Right lobe of liver (tissue), 6 donors: ENCODE results near the gene CARMIL1. TPM values are rescaled to one million over a fixed set of nuclear protein-coding genes. Genes with fewer than 3 reads are reported as not detected.

Experiments used
- ATAC-seq, 4 donors: fragments of 200-7000 bp; cut with Tn5 transposase; one replicate each; pipeline ENCODE4 v1.9.1; 2020; ENCODE audit warnings: mild to moderate bottlenecking in 4 of 4, moderate library complexity in 4 of 4
- DNase-seq, 3 donors: peaks; one replicate each; pipeline ENCODE4 v3.0.0-alpha.2; 2020
- H3K27ac ChIP-seq, 3 donors: fragments of 200-600 bp; one replicate each; pipeline ENCODE4 v1.8.0; 2022
- H3K27me3 ChIP-seq, 2 donors: fragments of 200-600 bp; one replicate each; pipeline ENCODE4 v1.8.0; 2022
- H3K36me3 ChIP-seq, 4 donors: fragments of 200-600 bp; sonication (generic) in 1 of 4; one replicate each; pipeline versions ENCODE4 v1.5.1 to v1.8.0; 2017 to 2022; ENCODE audit warnings: control low read depth in 1 of 4
- H3K4me1 ChIP-seq, 4 donors: fragments of 200-600 bp; sonication (generic) in 1 of 4; one replicate each; pipeline versions ENCODE4 v1.5.1 to v1.8.0; 2017 to 2022; ENCODE audit warnings: control low read depth in 1 of 4
- H3K4me3 ChIP-seq, 3 donors: fragments of 200-600 bp; one replicate each; pipeline ENCODE4 v1.8.0; 2022
- H3K9me3 ChIP-seq, 4 donors: fragments of 200-600 bp; sonication (generic) in 1 of 4; one replicate each; pipeline versions ENCODE4 v1.5.1 to v1.8.0; 2017 to 2022; ENCODE audit warnings: control low read depth in 1 of 4
- CTCF ChIP-seq, 4 donors: fragments of 200-600 bp in 3 of 4; fragments of 450-650 bp in 1 of 4; IDR thresholded peaks; one replicate each; pipeline versions ENCODE4 v1.5.1 to v1.8.0; 2016 to 2022; ENCODE audit warnings: antibody characterized with exemption in 4 of 4, mild to moderate bottlenecking in 2 of 4
- POLR2A ChIP-seq: fragments of 450-650 bp; IDR thresholded peaks from one replicate; pipeline ENCODE4 v1.6.1; 2017; ENCODE audit warnings: antibody characterized with exemption, mild to moderate bottlenecking
- WGBS: methylation state at CpG from one replicate; pipeline ENCODE4 v1.1.6; 2018; ENCODE audit warnings: low coverage, low lambda C conversion rate; ENCODE audit not compliant: insufficient coverage; ENCODE audit errors: missing lambda C conversion rate; 5-methylcytosine and 5-hydroxymethylcytosine counted together
- intact Hi-C, 2 donors: fragments of 100-400 bp; cut with DNase I; formaldehyde crosslinking; loops; one replicate each; pipeline versions ENCODE4 v1.11.2 to v1.14.1; 2022
- total RNA-seq, 6 experiments: library from RNA; depleted of rRNA in 2 of 6; stranded (reverse); fragments of >200 nt in 2 of 6; fragmentation: NEBNext Ultra II Directional in 3 of 6; extraction: Animal tissue kit (Norgen Biotek cat#: 25700) in 3 of 6; gene quantifications; one replicate each; pipeline versions ENCODE4 v1.1.0 to v1.2.4, GENCODE V29; 2016 to 2023
- donor health status: DM: no; HTN: yes; CAD: no.
- donor health status: DM: no; HTN: no; CAD: no.
- donor health status: DM: no; HTN: no; CAD: no.
- donor health status: DM: no; HTN: yes; CAD: no.
- donor health status: DM: no; HTN: yes; CAD: no.

CARMIL1 gene
- total RNA-seq, 6 experiments from 2014 or later, result 3.3 to 8.6 (median 4.6) TPM

GRCh38 chr6:25424303-25424702 is 145.1 kb downstream of the CARMIL1 start:
- H3K27me3 ChIP-seq, result no peaks in the 10 kb centered on the region

GRCh38 chr6:25427549-25427948 is 148.4 kb downstream of the CARMIL1 start:
- intact Hi-C loops, result no loop called here
- Histone ChIP-seq H3K36me3 (no peaks in the 10 kb centered on the region), H3K4me1 (no peaks in the 10 kb centered on the region), H3K27me3 (no peaks in the 10 kb centered on the region), H3K27ac (no peak overlapping the region), H3K4me3 (no peak overlapping the region), H3K9me3 (no peaks in the 10 kb centered on the region)
- DNase-seq, result no peak
- TF ChIP-seq POLR2A (no peak), CTCF (IDR thresholded peaks at IDR 0.05) (no peak)
- ATAC-seq, result no peak
- 77% methylated on average over 2 of the region's 2 CpGs for WGBS

More at GRCh38 chr6:25424303-25424702, 145.1 kb downstream of the CARMIL1 start:
- no peak overlapping the region for H3K27ac ChIP-seq
- no peaks in the 10 kb centered on the region for H3K36me3 ChIP-seq
- ATAC-seq (no peak), DNase-seq (no peak)
- WGBS, result 100% methylated on average over 1 of the region's 1 CpG
- no peaks in the 10 kb centered on the region for H3K4me1 ChIP-seq
- intact Hi-C loops, result no loop called here
- H3K9me3 ChIP-seq, result no peaks in the 10 kb centered on the region
- H3K4me3 ChIP-seq, result no peak overlapping the region
- no peak for TF ChIP-seq CTCF (IDR thresholded peaks at IDR 0.05)
- TF ChIP-seq POLR2A, result no peak

GRCh38 chr6:25428758-25429317 is 149.7 kb downstream of the CARMIL1 start:
- Histone ChIP-seq H3K9me3 (no peaks in the 10 kb centered on the region), H3K27ac (no peak overlapping the region), H3K36me3 (no peaks in the 10 kb centered on the region), H3K4me1 (no peaks in the 10 kb centered on the region), H3K4me3 (no peak overlapping the region), H3K27me3 (no peaks in the 10 kb centered on the region)
- intact Hi-C loops, result no loop called here
- DNase-seq, result no peak
- TF ChIP-seq CTCF (IDR thresholded peaks at IDR 0.05), result no peak
- no peak for TF ChIP-seq POLR2A
- no peak for ATAC-seq
- 93% methylated on average over 1 of the region's 1 CpG for WGBS

- WGBS, result 82% methylated on average over 7 of the region's 7 CpGs
- Histone ChIP-seq H3K4me1 (no peaks in the 10 kb centered on the region), H3K4me3 (no peak overlapping the region), H3K27ac (no peak overlapping the region), H3K27me3 (no peaks in the 10 kb centered on the region), H3K9me3 (no peaks in the 10 kb centered on the region), H3K36me3 (no peaks in the 10 kb centered on the region)
- DNase-seq (no peak), ATAC-seq (no peak)
- intact Hi-C loops, result no loop called here
- no peak for TF ChIP-seq POLR2A
- TF ChIP-seq CTCF (IDR thresholded peaks at IDR 0.05), result no peak
Measured at GRCh38 chr6:25431306-25431974, 152.3 kb downstream of the CARMIL1 start.
